Measurements from ENCODE around the gene CHD3. TPM values are rescaled to one million over a fixed set of nuclear protein-coding genes. Genes with fewer than 3 reads are reported as not detected.

Gene CHD3
- total and polyA plus RNA-seq, 2 experiments from 2014 or later: 2.9 to 9.7 TPM

- peak within 1 kb of the TSS; percentile 60 for H3K4me3 ChIP-seq
- Mint-ChIP-seq H3K36me3 (ENCODE audit: low read depth) (no peaks in the 10 kb centered on the region), H3K27me3 (ENCODE audit: insufficient read depth, low read depth, poor library complexity) (peaks cover 48% of the 10 kb centered on the region), H3K4me1 (peaks cover 27% of the 10 kb centered on the region), H3K4me3 (peak within 1 kb of the TSS; percentile 97), H3K9me3 (peaks cover 2% of the 10 kb centered on the region; the same call in 1 of the 3 replicates), H3K27ac (peak within 1 kb of the TSS; percentile 88)
- peak within 1 kb of the TSS; percentile 96 for H3K4me2 ChIP-seq
- H2AFZ ChIP-seq: 0 out of 2 replicates have a peak within 1 kb of the TSS, but pooled peaks have one; percentile 69
- H3K27me3 ChIP-seq (ENCODE audit: insufficient read depth): peaks cover 59% of the 10 kb centered on the region
- peaks cover 19% of the 10 kb centered on the region for H3K4me1 ChIP-seq (ENCODE audit: insufficient read depth)
- no peaks in the 10 kb centered on the region for H3K9me2 ChIP-seq (ENCODE audit: insufficient read depth)
- H3K36me3 ChIP-seq (ENCODE audit: insufficient read depth): no peaks in the 10 kb centered on the region
- DNase-seq (ENCODE audit: low spot score): peak; percentile 93
- H3K79me2 ChIP-seq (replicated peaks; ENCODE audit: insufficient read depth): peaks cover 12% of the 10 kb centered on the region
- TF ChIP-seq ZNF114 (CRISPR knock-in tag; IDR thresholded peaks at IDR 0.05) (no peak), EZH2 (IDR thresholded peaks at IDR 0.05; ENCODE audit: low read depth, unreplicated experiment) (peak; percentile 39), ZNF331 (CRISPR knock-in tag; IDR thresholded peaks at IDR 0.05; ENCODE audit: low read depth) (no peak), JUNB (IDR thresholded peaks at IDR 0.05; ENCODE audit: unreplicated experiment) (no peak), ETS1 (IDR thresholded peaks at IDR 0.05) (no peak), POLR2AphosphoS5 (IDR thresholded peaks at IDR 0.05; ENCODE audit: low read depth) (peak; percentile 52), CREB1 (CRISPR knock-in tag; IDR thresholded peaks at IDR 0.05; ENCODE audit: low read depth) (no peak), REST (IDR thresholded peaks at IDR 0.05; ENCODE audit: unreplicated experiment) (no peak)
- TF ChIP-seq, protein P1, sequence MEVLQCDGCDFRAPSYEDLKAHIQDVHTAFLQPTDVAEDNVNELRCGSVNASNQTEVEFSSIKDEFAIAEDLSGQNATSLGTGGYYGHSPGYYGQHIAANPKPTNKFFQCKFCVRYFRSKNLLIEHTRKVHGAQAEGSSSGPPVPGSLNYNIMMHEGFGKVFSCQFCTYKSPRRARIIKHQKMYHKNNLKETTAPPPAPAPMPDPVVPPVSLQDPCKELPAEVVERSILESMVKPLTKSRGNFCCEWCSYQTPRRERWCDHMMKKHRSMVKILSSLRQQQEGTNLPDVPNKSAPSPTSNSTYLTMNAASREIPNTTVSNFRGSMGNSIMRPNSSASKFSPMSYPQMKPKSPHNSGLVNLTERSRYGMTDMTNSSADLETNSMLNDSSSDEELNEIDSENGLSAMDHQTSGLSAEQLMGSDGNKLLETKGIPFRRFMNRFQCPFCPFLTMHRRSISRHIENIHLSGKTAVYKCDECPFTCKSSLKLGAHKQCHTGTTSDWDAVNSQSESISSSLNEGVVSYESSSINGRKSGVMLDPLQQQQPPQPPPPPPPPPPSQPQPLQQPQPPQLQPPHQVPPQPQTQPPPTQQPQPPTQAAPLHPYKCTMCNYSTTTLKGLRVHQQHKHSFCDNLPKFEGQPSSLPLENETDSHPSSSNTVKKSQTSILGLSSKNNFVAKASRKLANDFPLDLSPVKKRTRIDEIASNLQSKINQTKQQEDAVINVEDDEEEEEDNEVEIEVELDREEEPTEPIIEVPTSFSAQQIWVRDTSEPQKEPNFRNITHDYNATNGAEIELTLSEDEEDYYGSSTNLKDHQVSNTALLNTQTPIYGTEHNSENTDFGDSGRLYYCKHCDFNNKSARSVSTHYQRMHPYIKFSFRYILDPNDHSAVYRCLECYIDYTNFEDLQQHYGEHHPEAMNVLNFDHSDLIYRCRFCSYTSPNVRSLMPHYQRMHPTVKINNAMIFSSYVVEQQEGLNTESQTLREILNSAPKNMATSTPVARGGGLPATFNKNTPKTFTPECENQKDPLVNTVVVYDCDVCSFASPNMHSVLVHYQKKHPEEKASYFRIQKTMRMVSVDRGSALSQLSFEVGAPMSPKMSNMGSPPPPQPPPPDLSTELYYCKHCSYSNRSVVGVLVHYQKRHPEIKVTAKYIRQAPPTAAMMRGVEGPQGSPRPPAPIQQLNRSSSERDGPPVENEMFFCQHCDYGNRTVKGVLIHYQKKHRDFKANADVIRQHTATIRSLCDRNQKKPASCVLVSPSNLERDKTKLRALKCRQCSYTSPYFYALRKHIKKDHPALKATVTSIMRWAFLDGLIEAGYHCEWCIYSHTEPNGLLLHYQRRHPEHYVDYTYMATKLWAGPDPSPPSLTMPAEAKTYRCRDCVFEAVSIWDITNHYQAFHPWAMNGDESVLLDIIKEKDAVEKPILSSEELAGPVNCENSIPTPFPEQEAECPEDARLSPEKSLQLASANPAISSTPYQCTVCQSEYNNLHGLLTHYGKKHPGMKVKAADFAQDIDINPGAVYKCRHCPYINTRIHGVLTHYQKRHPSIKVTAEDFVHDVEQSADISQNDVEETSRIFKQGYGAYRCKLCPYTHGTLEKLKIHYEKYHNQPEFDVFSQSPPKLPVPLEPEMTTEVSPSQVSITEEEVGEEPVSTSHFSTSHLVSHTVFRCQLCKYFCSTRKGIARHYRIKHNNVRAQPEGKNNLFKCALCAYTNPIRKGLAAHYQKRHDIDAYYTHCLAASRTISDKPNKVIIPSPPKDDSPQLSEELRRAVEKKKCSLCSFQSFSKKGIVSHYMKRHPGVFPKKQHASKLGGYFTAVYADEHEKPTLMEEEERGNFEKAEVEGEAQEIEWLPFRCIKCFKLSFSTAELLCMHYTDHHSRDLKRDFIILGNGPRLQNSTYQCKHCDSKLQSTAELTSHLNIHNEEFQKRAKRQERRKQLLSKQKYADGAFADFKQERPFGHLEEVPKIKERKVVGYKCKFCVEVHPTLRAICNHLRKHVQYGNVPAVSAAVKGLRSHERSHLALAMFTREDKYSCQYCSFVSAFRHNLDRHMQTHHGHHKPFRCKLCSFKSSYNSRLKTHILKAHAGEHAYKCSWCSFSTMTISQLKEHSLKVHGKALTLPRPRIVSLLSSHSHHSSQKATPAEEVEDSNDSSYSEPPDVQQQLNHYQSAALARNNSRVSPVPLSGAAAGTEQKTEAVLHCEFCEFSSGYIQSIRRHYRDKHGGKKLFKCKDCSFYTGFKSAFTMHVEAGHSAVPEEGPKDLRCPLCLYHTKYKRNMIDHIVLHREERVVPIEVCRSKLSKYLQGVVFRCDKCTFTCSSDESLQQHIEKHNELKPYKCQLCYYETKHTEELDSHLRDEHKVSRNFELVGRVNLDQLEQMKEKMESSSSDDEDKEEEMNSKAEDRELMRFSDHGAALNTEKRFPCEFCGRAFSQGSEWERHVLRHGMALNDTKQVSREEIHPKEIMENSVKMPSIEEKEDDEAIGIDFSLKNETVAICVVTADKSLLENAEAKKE (CRISPR knock-in tag; IDR thresholded peaks at IDR 0.05): no peak
- peaks cover 12% of the 10 kb centered on the region for H4K20me1 ChIP-seq (replicated peaks; ENCODE audit: insufficient read depth)
- no peaks in the 10 kb centered on the region for H3F3A ChIP-seq (replicated peaks; ENCODE audit: low read depth)
- H3K27ac ChIP-seq (ENCODE audit: low read depth): no peak within 1 kb of the TSS
- peak; percentile 72 for ATAC-seq
These were observed 40.8 kb downstream of the CHD3 start, which contains the start of gene KCNAB3 for GRCh38 chr17:7929158-7930023. KCNAB3 (minus strand) TSS chr17:7929856; CDS start chr17:7929435, 421 bp downstream.

Data from GM23338 (cell line).